Psoas muscle (tissue), 8 donors: ENCODE data around the gene AKT1. TPM values are rescaled to one million over a fixed set of nuclear protein-coding genes. Genes with fewer than 3 reads are reported as not detected.

Source experiments
- ATAC-seq, 4 donors: fragments of 200-7000 bp; cut with Tn5 transposase; one replicate each; pipeline ENCODE4 v1.9.1; 2020; ENCODE audit warnings: moderate library complexity in 3 of 4, mild to moderate bottlenecking in 2 of 4
- DNase-seq, 2 donors: peaks; one replicate each; pipeline ENCODE4 v3.0.0-alpha.2; 2020
- H3K27ac ChIP-seq: fragments of 200-600 bp; one replicate; pipeline ENCODE4 v1.8.0; 2022
- H3K27me3 ChIP-seq, 3 donors: fragments of 200-600 bp in 1 of 3; one replicate each; pipeline versions ENCODE4 v1.6.1 to v1.8.0; 2013 to 2022; ENCODE audit warnings: low read length in 2 of 3, mild to moderate bottlenecking in 2 of 3, moderate library complexity in 1 of 3; ENCODE audit not compliant: insufficient read depth in 3 of 3
- H3K36me3 ChIP-seq, 2 donors: fragments of 200-600 bp in 1 of 2; one replicate each; pipeline versions ENCODE4 v1.6.1 to v1.8.0; 2013 to 2022; ENCODE audit warnings: low read depth in 1 of 2, mild to moderate bottlenecking in 1 of 2, moderate library complexity in 1 of 2; ENCODE audit not compliant: insufficient read depth in 1 of 2
- H3K4me1 ChIP-seq: fragments of 200-600 bp; one replicate; pipeline ENCODE4 v1.8.0; 2022
- H3K4me3 ChIP-seq: fragments of 200-600 bp; one replicate; pipeline ENCODE4 v1.8.0; 2022; ENCODE audit warnings: mild to moderate bottlenecking
- H3K9me3 ChIP-seq: fragments of 200-600 bp; one replicate; pipeline ENCODE4 v1.8.0; 2022
- WGBS, 3 donors: extraction: QIAGEN DNeasy Blood & Tissue Kit; methylation state at CpG; one replicate each; pipeline versions ENCODE4 v1.1.6 to v1.1.7; 2013; 5-methylcytosine and 5-hydroxymethylcytosine counted together
- intact Hi-C, 2 donors: fragments of 100-400 bp; cut with DNase I; formaldehyde crosslinking; loops; one replicate each; pipeline versions ENCODE4 v1.11.0 to v1.14.2; 2022
- polyA plus RNA-seq, 3 donors: library from polyadenylated mRNA; stranded (reverse); fragments of 200-250 nt; gene quantifications; one replicate each; pipeline ENCODE4 v1.2.3, GENCODE V29; 2013
- total RNA-seq, 4 donors: library from RNA; stranded (reverse); fragmentation: NEBNext Ultra II Directional in 2 of 4; extraction: Animal tissue kit (Norgen Biotek cat#: 25700) in 2 of 4; gene quantifications; one replicate each; pipeline versions ENCODE4 v1.2.1 to v1.2.4, GENCODE V29; 2021 to 2023
- TF ChIP-seq, protein P1 (sequence below): fragments of 200-600 bp; IDR thresholded peaks from one replicate; pipeline ENCODE4 v1.8.0; 2022; ENCODE audit warnings: antibody characterized with exemption
- donor health status: healthy with polysubstance abuse.
- donor health status: DM: no; HTN: no; CAD: no; lungs with moderate emphysema.
- donor health status: Bipolar disorder and iron deficiency.
- donor health status: healthy.
- donor health status: DM: yes; HTN: yes; CAD: no.
- donor health status: DM: no; HTN: no; CAD: no.
- donor health status: DM: no; HTN: no; CAD: no.
- donor health status: DM: yes; HTN: yes; CAD: no.

AKT1 gene
- total and polyA plus RNA-seq, 7 donors: 51.9 to 102 (median 62.0) TPM

DNA sequence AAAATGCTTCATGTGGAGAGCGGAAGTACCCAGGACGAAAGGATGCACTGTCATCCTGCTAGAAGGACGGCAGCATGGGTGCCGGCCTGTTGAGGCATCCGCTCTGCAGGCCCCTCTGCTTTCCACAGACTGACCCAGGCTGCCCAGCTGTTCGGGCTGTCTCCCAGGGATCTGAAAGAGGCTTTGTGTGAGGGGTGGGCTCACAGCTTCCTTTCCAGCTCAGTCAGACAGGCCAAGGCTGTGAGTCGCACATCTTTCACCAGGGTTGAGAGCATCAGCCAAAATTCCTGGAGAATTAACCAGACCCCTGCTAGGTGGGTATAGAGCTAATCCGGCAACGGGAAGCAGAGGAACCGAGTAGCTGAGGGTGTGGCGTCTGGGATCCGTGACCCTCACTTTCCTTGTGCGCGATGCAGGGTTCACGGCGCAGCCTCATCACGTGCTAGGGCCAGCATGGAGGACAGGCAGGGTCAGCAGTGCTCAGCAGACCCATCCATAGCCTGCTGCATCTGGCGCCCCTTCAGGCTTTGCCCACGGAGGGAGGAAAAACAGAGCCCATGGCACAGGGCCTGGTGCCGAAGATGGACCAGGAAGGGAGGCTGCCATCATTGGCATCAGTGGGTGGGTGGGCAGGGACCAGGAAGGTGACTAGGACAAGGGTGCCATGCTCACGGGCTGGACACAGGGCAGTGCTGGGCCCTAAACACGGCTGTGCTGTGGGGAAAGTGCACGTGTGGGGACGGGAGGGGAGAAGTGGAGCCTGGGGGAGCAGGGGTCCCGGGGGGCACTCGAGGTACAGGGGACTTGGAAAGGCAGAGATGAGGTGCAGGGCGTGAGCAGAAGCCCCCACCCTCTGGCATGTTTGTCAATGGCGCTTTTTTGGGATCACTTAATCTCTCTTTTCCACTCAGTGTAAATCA lies 51.8 kb downstream of the AKT1 start:
- Histone ChIP-seq H3K4me1 (peaks cover 26% of the 10 kb centered on the region), H3K27me3 (no peaks in the 10 kb centered on the region), H3K4me3 (no peak overlapping the region), H3K9me3 (no peaks in the 10 kb centered on the region), H3K36me3 (peaks cover 0 to 74% of the 10 kb centered on the region in 2 donors), H3K27ac (peak overlapping the region; percentile 16)
- peak; percentile 12 to 36 for DNase-seq
- WGBS, 3 donors: 79 to 81% (median 81%) methylated on average over 28 of the region's 28 CpGs
- no peak for ATAC-seq
- intact Hi-C loops: no loop called here
- TF ChIP-seq, protein P1, sequence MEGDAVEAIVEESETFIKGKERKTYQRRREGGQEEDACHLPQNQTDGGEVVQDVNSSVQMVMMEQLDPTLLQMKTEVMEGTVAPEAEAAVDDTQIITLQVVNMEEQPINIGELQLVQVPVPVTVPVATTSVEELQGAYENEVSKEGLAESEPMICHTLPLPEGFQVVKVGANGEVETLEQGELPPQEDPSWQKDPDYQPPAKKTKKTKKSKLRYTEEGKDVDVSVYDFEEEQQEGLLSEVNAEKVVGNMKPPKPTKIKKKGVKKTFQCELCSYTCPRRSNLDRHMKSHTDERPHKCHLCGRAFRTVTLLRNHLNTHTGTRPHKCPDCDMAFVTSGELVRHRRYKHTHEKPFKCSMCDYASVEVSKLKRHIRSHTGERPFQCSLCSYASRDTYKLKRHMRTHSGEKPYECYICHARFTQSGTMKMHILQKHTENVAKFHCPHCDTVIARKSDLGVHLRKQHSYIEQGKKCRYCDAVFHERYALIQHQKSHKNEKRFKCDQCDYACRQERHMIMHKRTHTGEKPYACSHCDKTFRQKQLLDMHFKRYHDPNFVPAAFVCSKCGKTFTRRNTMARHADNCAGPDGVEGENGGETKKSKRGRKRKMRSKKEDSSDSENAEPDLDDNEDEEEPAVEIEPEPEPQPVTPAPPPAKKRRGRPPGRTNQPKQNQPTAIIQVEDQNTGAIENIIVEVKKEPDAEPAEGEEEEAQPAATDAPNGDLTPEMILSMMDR: no peak

DNA sequence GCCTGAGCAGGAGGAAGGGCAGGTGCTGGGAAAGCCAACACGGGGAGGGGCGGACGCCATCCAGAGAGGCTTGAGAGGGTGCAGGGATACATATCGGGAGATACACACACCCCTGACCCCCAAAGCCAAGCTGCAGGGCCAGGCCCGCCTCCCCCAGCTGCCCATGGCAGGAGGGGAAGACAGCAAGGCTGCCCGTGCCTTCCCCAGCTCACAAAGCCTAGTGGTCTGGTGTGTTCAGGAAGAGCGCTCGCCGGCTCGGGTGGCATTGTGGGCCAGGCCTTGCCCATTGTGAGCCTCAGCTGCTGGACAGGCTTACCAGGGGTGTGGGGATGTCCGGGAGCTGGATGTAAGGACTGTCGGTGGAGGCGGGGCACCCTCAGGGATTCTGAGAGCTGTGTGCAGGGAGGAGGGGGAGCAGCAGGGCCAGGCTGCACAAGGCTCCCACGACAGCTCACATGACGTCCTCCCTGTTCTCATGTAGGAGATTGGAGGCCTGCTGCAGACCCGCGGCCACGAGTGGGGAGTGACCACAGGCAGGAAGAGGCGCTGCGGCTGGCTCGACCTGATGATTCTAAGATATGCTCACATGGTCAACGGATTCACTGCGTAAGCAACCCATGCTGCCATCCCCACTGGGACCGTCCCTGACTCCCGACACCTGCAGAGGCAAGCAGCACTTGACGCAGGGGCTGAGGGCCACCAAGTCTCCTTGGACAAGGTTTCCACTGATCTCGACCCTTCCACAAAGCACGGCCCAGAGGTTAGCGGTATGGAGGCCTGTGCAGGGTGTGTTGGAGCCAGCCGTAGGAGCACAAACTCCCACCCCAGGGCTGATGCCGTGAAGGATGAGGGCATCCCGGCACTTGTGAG lies 52.7 kb downstream of the AKT1 start:
- H3K27me3 ChIP-seq: no peaks in the 10 kb centered on the region
- peak overlapping the region; percentile 36 for H3K27ac ChIP-seq
- ATAC-seq (peak in 1 of 4 donors; percentile 7), DNase-seq (peak; percentile 6 to 48)
- no peak overlapping the region for H3K4me3 ChIP-seq
- intact Hi-C loops: no loop called here
- TF ChIP-seq, protein P1: no peak
- H3K9me3 ChIP-seq: no peaks in the 10 kb centered on the region
- H3K36me3 ChIP-seq: peaks cover 0 to 83% of the 10 kb centered on the region in 2 donors
- H3K4me1 ChIP-seq: peaks cover 19% of the 10 kb centered on the region
- WGBS, 3 donors: 79 to 87% (median 84%) methylated on average over 32 of the region's 32 CpGs

DNA sequence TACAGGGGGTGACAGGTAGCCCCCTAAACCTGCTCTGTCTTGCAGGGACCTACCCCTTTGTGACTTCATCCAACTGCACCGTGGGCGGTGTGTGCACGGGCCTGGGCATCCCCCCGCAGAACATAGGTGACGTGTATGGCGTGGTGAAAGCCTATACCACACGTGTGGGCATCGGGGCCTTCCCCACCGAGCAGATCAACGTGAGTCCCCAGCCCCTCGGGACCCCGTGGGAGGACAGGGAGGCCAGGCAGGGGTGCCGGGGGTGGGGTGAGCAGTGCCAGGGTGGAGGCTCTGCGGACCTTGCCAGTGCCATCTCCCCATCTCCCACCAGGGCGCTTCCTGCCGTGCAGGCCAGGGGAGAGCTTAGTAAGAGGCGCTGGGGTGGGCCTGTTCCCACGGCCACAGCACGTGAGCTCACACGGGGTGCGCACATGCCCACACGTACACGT lies 53.7 kb downstream of the AKT1 start:
- peaks cover 0 to 90% of the 10 kb centered on the region in 2 donors for H3K36me3 ChIP-seq
- ATAC-seq (peak in 1 of 4 donors; percentile 12), DNase-seq (peak; percentile 11 to 48)
- TF ChIP-seq, protein P1: no peak
- H3K9me3 ChIP-seq: no peaks in the 10 kb centered on the region
- 84 to 90% (median 85%) methylated on average over 20 to 23 of the region's 23 CpGs for WGBS, 3 donors
- H3K27ac ChIP-seq: peak overlapping the region; percentile 63
- H3K27me3 ChIP-seq: no peaks in the 10 kb centered on the region
- H3K4me3 ChIP-seq: no peak overlapping the region
- intact Hi-C loops: no loop called here
- H3K4me1 ChIP-seq: peaks cover 19% of the 10 kb centered on the region

DNA sequence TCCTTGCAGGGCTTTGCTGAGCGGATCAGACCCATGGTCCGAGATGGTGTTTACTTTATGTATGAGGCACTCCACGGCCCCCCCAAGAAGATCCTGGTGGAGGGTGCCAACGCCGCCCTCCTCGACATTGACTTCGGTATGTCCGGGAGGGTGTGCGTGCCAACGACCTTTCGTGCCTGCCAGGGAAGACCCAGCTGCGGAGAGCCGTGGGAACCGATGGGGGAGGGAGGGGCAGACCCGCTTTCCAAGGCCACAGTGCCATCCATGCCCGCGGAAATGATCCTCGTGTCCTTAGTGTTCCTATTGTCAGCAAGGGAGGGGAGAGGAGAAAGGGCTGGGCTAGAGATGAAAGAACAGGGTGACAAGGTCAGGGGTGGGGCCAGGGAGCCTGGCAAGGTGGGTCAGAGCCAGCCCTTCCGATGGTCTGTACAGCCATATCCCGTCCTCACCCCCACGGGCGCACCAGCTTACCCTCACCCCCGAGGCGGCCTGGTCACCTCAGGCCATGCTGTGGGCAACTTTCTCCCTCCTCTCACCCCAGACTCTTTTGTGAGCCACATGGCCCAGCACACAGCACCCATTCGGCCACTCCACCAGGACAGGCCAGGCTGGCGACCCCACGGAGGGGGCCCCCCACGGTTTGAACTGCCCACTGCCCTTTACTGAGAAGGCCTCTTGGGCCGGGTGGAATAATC lies 54.3 kb downstream of the AKT1 start:
- H3K27me3 ChIP-seq: no peaks in the 10 kb centered on the region

More for the DNA sequence above, 54.3 kb downstream of the AKT1 start:
- H3K36me3 ChIP-seq: peaks cover 0 to 86% of the 10 kb centered on the region in 2 donors
- 61 to 77% (median 68%) methylated on average over 29 of the region's 29 CpGs for WGBS, 3 donors
- no peak overlapping the region for H3K4me3 ChIP-seq
- peaks cover 17% of the 10 kb centered on the region for H3K4me1 ChIP-seq
- H3K27ac ChIP-seq: peak overlapping the region; percentile 63
- no peak for ATAC-seq
- peak in 1 of 2 donors; percentile 52 for DNase-seq
- TF ChIP-seq, protein P1: no peak
- intact Hi-C loops: no loop called here
- H3K9me3 ChIP-seq: no peaks in the 10 kb centered on the region
